Adrenal gland (tissue), 12 donors: ENCODE measurements around the gene SH3GLB1. TPM values are rescaled to one million over a fixed set of nuclear protein-coding genes. Genes with fewer than 3 reads are reported as not detected.
A peak's percentile ranks its signal among the peaks of the same experiment; 100 is the strongest.

Experiments used
- DNase-seq, 7 donors: peaks; one replicate each; pipeline ENCODE4 v3.0.0-alpha.2; 2019 to 2020
- H3K27ac ChIP-seq, 5 donors: fragments of 200-600 bp; sonication (generic) in 4 of 5; 1 replicate in 3 of 5; 2 replicates in 2 of 5; pipeline versions ENCODE4 v1.5.1 to v1.8.0; 2016 to 2020; ENCODE audit warnings: mild to moderate bottlenecking in 1 of 5
- H3K27me3 ChIP-seq: fragments of 200-600 bp; 2 replicates; pipeline ENCODE4 v1.8.0; 2021
- H3K36me3 ChIP-seq, 2 donors: fragments of 200-600 bp; replicated peaks in 1 of 2; 1 replicate in 1 of 2; 2 replicates in 1 of 2; pipeline versions ENCODE4 v1.5.1 to v1.8.0; 2018 to 2022
- H3K4me1 ChIP-seq, 2 donors: fragments of 200-600 bp; replicated peaks in 1 of 2; 1 replicate in 1 of 2; 2 replicates in 1 of 2; pipeline versions ENCODE4 v1.5.1 to v1.8.0; 2018 to 2021
- H3K4me3 ChIP-seq, 4 donors: fragments of 200-600 bp; sonication (generic) in 3 of 4; one replicate each; pipeline ENCODE4 v1.5.1; 2016 to 2018
- H3K9me3 ChIP-seq, 3 donors: fragments of 200-600 bp; sonication (generic) in 1 of 3; replicated peaks in 1 of 3; 1 replicate in 2 of 3; 2 replicates in 1 of 3; pipeline versions ENCODE4 v1.5.1 to v1.8.0; 2016 to 2021
- POLR2A ChIP-seq, 2 donors: fragments of 450-650 bp; IDR thresholded peaks; one replicate each; pipeline ENCODE4 v1.6.1; 2017; ENCODE audit warnings: antibody characterized with exemption in 2 of 2, mild to moderate bottlenecking in 2 of 2, moderate library complexity in 1 of 2
- WGBS, 4 donors: extraction: QIAGEN DNeasy Blood & Tissue Kit in 2 of 4; methylation state at CpG; one replicate each; pipeline versions ENCODE4 v1.1.5 to v1.1.7; 2013 to 2017; 5-methylcytosine and 5-hydroxymethylcytosine counted together
- intact Hi-C, 2 donors: fragments of 100-400 bp; cut with DNase I; formaldehyde crosslinking; loops; one replicate each; pipeline versions ENCODE4 v1.14.1 to v1.15.0; 2022 to 2023
- polyA plus RNA-seq, 3 donors: library from polyadenylated mRNA; stranded (reverse); fragments of 200-250 nt in 2 of 3; fragments of 350-450 nt in 1 of 3; fragmentation: Illumina TruSeq in 1 of 3; extraction: RNeasy Lipid Tissue Mini Kit (QIAGEN cat#74804) in 1 of 3; gene quantifications; one replicate each; pipeline ENCODE4 v1.2.3, GENCODE V29; 2013 to 2014
- total RNA-seq, 9 donors: library from RNA; depleted of rRNA in 4 of 9; stranded (reverse); fragments of >200 nt in 4 of 9; fragments of 120-200 nt in 1 of 9; fragmentation: NEBNext Ultra II Directional in 1 of 9; extraction: Animal tissue kit (Norgen Biotek cat#: 25700) in 1 of 9; gene quantifications; one replicate each; pipeline versions ENCODE4 v1.1.0 to v1.2.4, GENCODE V29; 2013 to 2023
- TF ChIP-seq, protein P1 (sequence below), 6 experiments: fragments of 450-650 bp in 4 of 6; fragments of 200-600 bp in 2 of 6; sonication (generic) in 1 of 6; IDR thresholded peaks; 1 replicate in 5 of 6; 2 replicates in 1 of 6; pipeline versions ENCODE4 v1.5.1 to v1.8.0; 2016 to 2021; ENCODE audit warnings: antibody characterized with exemption in 6 of 6, mild to moderate bottlenecking in 2 of 6, moderate library complexity in 1 of 6
- donor health status: healthy with polysubstance abuse.
- donor health status: Bipolar disorder and iron deficiency.
- donor health status: DM: yes; HTN: yes; CAD: no.
- donor health status: DM: no; HTN: no; CAD: no.
- donor health status: DM: no; HTN: no; CAD: no.
- donor health status: DM: yes; HTN: yes; CAD: no.

SH3GLB1 gene
- total and polyA plus RNA-seq, 12 donors = 22.5 to 105 (median 51.3) TPM

DNA sequence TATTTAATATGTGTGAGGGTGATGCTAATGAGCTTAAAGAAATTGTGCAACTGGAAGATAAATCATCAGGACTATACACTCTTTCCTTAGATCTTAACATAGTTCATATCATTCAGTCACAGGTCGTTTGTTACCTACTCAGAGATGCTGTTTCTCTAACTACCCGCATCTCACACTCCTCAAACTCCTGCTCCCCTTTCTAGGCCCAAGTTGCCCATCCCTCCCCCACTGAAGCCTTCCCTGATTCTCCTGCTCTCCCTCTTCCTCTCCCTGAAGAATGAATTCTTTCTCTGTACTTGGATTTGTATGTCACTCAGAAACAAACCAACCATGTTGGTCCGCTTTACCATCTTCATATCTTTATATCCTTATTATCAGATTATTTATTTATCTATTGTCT, 9.1 kb downstream of the SH3GLB1 start:
- 85 to 94% (median 89%) methylated on average over 3 of the region's 3 CpGs for WGBS, 4 donors
- Histone ChIP-seq H3K27me3 (no peaks in the 10 kb centered on the region), H3K9me3 (no peaks in the 10 kb centered on the region), H3K36me3 (peaks cover 0 to 20% of the 10 kb centered on the region in 2 donors), H3K4me1 (peaks cover 9 to 68% of the 10 kb centered on the region in 2 donors), H3K4me3 (no peak overlapping the region), H3K27ac (no peak overlapping the region)
- TF ChIP-seq, protein P1, sequence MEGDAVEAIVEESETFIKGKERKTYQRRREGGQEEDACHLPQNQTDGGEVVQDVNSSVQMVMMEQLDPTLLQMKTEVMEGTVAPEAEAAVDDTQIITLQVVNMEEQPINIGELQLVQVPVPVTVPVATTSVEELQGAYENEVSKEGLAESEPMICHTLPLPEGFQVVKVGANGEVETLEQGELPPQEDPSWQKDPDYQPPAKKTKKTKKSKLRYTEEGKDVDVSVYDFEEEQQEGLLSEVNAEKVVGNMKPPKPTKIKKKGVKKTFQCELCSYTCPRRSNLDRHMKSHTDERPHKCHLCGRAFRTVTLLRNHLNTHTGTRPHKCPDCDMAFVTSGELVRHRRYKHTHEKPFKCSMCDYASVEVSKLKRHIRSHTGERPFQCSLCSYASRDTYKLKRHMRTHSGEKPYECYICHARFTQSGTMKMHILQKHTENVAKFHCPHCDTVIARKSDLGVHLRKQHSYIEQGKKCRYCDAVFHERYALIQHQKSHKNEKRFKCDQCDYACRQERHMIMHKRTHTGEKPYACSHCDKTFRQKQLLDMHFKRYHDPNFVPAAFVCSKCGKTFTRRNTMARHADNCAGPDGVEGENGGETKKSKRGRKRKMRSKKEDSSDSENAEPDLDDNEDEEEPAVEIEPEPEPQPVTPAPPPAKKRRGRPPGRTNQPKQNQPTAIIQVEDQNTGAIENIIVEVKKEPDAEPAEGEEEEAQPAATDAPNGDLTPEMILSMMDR (IDR thresholded peaks at IDR 0.05) = no peak
- no peak for TF ChIP-seq POLR2A (IDR thresholded peaks at IDR 0.05)
- intact Hi-C loops = no loop called here
- no peak for DNase-seq

DNA sequence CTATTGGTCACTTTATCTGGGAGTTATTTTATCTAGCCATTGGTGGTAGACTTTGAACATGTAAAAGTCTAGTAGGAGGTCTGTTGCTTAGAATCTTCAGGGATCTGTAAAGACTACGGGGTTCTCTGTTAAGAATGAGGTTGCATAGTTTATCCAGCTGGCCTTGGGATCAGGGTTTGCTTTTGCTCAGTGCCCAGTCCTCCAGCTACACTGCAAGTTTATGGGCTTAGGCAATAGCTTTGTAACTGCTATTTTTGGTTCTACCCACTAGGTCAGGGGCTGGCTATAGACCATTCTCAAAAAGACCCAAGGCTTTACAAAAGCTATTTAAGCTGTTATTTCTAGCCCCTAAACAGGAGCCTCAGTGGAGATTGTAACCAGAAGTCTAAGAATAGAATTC, 9.8 kb downstream of the SH3GLB1 start:
- H3K4me1 ChIP-seq = peaks cover 9 to 61% of the 10 kb centered on the region in 2 donors
- peak in 3 of 7 donors; percentile 18 to 22 (median 21) for DNase-seq
- intact Hi-C loops = no loop called here
- no peak for TF ChIP-seq POLR2A (IDR thresholded peaks at IDR 0.05)
- TF ChIP-seq, protein P1 (IDR thresholded peaks at IDR 0.05) = no peak
- 7 to 44% (median 42%) methylated on average over 1 of the region's 1 CpG for WGBS, 4 donors
- peaks cover 0 to 20% of the 10 kb centered on the region in 2 donors for H3K36me3 ChIP-seq
- H3K9me3 ChIP-seq = no peaks in the 10 kb centered on the region
- H3K27ac ChIP-seq = peak overlapping the region in 1 of 5 donors; percentile 24
- H3K4me3 ChIP-seq = no peak overlapping the region
- H3K27me3 ChIP-seq = no peaks in the 10 kb centered on the region

DNA sequence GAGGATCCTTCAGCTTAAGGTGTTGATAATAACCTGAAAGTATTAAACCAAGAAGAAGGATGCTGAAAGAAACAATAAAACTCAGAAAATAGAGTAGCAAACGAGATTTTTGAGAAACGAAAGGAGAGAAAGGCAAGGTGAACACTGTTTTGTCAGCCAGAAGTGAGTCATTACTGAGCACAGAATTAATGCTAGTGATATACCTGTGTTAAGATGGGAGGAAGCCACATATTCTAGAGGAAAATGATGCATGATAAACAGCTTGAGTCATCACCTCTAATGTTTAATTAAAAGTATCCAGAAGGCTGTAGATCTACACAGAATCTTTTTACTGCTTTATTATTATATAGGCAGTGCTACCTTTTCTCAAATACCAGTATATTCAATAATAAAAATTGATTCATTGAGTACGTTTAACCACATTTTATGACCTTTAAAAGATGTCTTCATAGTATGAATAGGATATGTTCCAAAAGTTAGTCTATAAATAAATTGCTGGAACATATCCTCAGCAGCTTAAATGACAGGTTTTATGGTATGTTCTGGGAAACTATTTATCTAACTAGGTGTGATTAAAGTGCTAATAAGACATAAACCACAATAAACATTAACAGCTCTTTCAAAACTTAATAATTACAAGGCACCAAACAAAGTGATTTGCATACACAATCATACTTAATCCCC, 10.3 kb downstream of the SH3GLB1 start:
- WGBS, 4 donors = 40 to 53% (median 42%) methylated on average over 3 of the region's 3 CpGs
- Histone ChIP-seq H3K27ac (peak overlapping the region in 1 of 5 donors; percentile 24), H3K9me3 (no peaks in the 10 kb centered on the region), H3K27me3 (no peaks in the 10 kb centered on the region), H3K4me1 (peaks cover 9 to 56% of the 10 kb centered on the region in 2 donors), H3K36me3 (peaks cover 0 to 24% of the 10 kb centered on the region in 2 donors), H3K4me3 (no peak overlapping the region)
- intact Hi-C loops = no loop called here
- TF ChIP-seq, protein P1 (IDR thresholded peaks at IDR 0.05) = no peak
- TF ChIP-seq POLR2A (IDR thresholded peaks at IDR 0.05) = no peak
- DNase-seq = no peak

DNA sequence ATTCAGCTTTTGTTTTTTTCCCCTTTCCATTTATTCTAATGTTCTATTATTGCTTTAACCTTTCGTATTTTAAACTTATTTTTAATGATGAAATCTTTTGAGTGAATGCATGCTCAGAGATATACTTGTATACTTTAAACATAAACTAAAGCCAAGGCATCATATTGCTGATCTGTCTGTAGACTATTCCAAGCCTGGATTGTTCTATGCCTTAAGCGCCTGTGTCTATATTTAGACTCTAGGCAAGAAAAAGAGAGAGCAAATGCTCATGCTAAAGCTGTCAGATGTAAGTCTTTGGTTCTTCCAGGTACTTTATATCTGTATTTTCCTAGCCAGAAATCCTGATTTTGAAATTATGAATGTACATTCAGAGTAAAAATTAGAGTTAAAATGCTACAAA, 14.4 kb downstream of the SH3GLB1 start:
- Histone ChIP-seq H3K9me3 (no peaks in the 10 kb centered on the region), H3K36me3 (peaks cover 0 to 49% of the 10 kb centered on the region in 2 donors), H3K27me3 (no peaks in the 10 kb centered on the region), H3K27ac (no peak overlapping the region), H3K4me3 (no peak overlapping the region), H3K4me1 (peaks cover 5 to 25% of the 10 kb centered on the region in 2 donors)
- TF ChIP-seq, protein P1 (IDR thresholded peaks at IDR 0.05) = no peak
- TF ChIP-seq POLR2A (IDR thresholded peaks at IDR 0.05) = no peak
- intact Hi-C loops = no loop called here
- DNase-seq = no peak
- WGBS, 4 donors = 86 to 89% (median 87%) methylated on average over 2 of the region's 2 CpGs
